ENCODE results near the gene SNTG2.

DNA sequence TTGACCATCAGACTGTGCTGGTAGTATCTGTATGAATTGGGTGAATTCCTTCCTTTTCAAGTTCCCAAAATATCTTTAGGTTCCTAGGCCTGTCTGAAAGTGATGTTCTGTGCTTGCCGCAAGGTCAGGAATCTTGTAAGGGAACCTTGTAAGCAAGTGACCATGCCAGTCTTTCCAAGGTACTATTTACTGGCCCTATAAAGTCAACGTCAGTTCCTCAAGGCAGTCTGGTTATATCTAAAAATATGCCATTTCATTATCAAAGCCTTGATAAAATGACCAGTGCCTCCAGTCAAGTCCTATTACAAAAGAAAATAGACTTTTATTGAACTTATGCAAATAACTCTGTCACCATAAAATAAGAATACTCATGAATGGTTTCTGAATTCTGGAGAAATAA is 374.2 kb downstream of the SNTG2 start:
- TF ChIP-seq CTCF (IDR thresholded peaks at IDR 0.05) (no peak), POLR2A (IDR thresholded peaks at IDR 0.05) (no peak)
